GM12864 (cell line): ENCODE results near the gene SMPDL3A.

Experiments used
- DNase-seq: peaks from one replicate; pipeline ENCODE4 v3.0.0-alpha.2; 2011; ENCODE audit warnings: low read depth
- H3K4me3 ChIP-seq: 2 replicates; pipeline ENCODE4 v1.5.1; 2011; ENCODE audit warnings: mild to moderate bottlenecking, low read depth, low read length, control low read depth
- CTCF ChIP-seq: IDR thresholded peaks from 2 replicates; pipeline ENCODE4 v1.5.1; 2011; ENCODE audit warnings: low read depth, mild to moderate bottlenecking, moderate library complexity, low read length, control low read depth, inconsistent platforms; ENCODE audit errors: missing control alignments

The SMPDL3A gene

DNA sequence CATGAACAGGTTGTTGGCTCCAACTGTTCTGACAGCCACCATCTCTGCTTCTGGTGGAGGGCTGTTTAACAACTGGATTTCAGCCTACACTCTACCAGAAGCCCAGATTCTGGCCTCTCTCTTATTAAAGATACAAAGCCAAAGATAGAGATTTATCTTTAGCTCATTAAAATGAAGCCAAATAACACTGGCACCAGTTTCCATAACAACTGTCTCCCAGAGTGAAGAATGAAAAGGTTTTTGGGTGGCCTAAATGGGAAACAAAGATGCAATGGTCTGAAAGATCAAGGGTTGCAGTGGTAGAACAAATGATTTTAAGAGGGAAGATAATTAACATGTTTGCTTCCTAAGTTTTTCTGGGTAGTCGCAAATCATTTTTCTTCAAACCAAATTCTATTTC, 3.2 kb upstream of the SMPDL3A start:
- no peak for TF ChIP-seq CTCF
- H3K4me3 ChIP-seq, result no peak overlapping the region

DNA sequence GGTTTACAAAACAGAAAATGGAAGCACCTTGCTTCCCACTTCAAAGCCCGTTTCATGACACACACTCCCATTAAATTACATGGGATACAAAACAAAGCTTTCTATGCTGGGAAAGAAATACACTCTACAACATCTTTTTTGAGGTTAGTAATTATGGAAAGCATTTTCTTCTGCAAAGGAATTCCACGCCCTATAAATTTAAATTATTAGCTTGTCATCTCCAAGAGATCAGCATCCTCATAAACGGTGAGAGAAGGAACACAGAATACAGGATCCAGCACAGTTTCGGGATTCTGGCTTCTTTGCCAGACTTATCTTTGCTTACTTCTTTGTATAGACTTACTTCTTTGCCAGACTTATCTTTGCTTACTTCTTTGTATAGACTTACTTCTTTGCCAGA, 1.3 kb upstream of the SMPDL3A start:
- TF ChIP-seq CTCF, result no peak
- no peak overlapping the region for H3K4me3 ChIP-seq
- no peak for DNase-seq

More for the DNA sequence above, 3.2 kb upstream of the SMPDL3A start:
- no peak for DNase-seq

- H3K4me3 ChIP-seq, result no peak overlapping the region
- DNase-seq, result no peak
- TF ChIP-seq CTCF, result no peak
Observed at GRCh38 chr6:122788208-122788607, 850 bp upstream of the SMPDL3A start.

GRCh38 chr6:122788663-122789181, 336 bp upstream of the SMPDL3A start:
- TF ChIP-seq CTCF, result no peak
- no peak for DNase-seq
- peak overlapping the region; percentile 58 for H3K4me3 ChIP-seq

- H3K4me3 ChIP-seq, result peak overlapping the region; percentile 58
- DNase-seq, result no peak
- TF ChIP-seq CTCF, result no peak
Observed at GRCh38 chr6:122790028-122790422, 967 bp downstream of the SMPDL3A start.

DNA sequence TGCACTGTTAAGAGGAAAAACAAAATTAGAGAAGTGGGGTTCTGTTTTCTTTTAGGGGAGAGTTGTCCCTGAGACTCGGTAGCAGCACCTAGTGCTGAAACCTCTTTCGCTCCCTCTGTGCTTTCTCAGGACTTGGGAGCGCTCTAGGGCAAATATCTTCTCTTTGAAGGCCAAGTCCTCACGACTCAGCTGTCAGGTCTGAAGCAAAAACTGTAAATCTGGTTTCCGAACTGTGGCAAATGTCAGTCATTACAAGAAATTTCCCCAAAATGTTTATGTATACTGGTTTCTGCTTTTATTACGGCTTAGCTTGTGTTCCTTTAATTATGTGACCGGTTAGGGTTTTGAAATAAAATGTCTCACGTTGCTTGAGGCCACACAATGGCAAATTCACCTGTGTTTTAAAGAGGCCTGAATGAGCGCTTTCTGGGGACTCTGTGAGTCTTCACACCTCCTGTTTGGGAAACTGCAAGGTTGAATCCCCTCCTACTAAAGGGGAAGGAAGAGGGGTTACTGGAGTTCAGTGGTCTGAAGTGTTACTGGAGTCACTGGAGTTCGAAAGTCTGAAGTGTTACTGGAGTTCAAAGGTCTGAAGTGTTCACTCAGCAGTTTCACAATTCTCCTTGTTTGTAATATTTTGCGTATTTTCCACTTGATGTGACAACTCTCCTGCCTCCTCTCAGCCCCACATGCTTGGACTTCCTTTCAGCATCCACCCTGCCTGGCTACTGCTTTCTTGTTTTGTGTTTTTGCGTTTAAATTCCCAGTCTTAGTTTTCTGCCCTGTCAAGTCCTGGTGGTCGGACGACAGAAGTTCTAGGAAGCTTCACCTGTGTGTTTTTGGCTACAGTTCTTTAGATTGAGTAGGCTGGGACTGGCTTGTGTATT, 1.6 kb downstream of the SMPDL3A start:
- H3K4me3 ChIP-seq, result no peak overlapping the region; the same call in 1 of the 2 replicates
- TF ChIP-seq CTCF, result no peak
- DNase-seq, result no peak

GRCh38 chr6:122791310-122791679, 2.2 kb downstream of the SMPDL3A start:
- no peak for DNase-seq
- no peak for TF ChIP-seq CTCF
- no peak overlapping the region for H3K4me3 ChIP-seq
